Natural killer cell (primary cell): ENCODE data around the gene PHACTR4. TPM values are rescaled to one million over a fixed set of nuclear protein-coding genes. Genes with fewer than 3 reads are reported as not detected.

ENCODE experiments used
- ATAC-seq, 3 donors: fragments of 150-1000 bp in 2 of 3; fragments of 200-7000 bp in 1 of 3; cut with Tn5 transposase; 1 replicate in 1 of 3; 2 replicates in 2 of 3; pipeline ENCODE4 v1.10.0; 2021; ENCODE audit warnings: mild to moderate bottlenecking in 2 of 3, moderate library complexity in 2 of 3
- DNase-seq, 2 donors: peaks; one replicate each; pipeline versions ENCODE4 v3.0.0 to v3.0.0-alpha.2; 2013 to 2021; ENCODE audit warnings: mixed read lengths in 1 of 2
- H3K27ac ChIP-seq: one replicate; pipeline ENCODE4 v1.5.1; 2013; ENCODE audit warnings: mild to moderate bottlenecking, low read length
- H3K27me3 ChIP-seq: one replicate; pipeline ENCODE4 v1.6.1; 2013; ENCODE audit warnings: low read length; ENCODE audit not compliant: control insufficient read depth, insufficient read depth
- H3K36me3 ChIP-seq: one replicate; pipeline ENCODE4 v1.6.1; 2013; ENCODE audit warnings: low read length; ENCODE audit not compliant: control insufficient read depth, insufficient read depth
- H3K4me1 ChIP-seq: one replicate; pipeline ENCODE4 v1.6.1; 2013; ENCODE audit warnings: low read length; ENCODE audit not compliant: control insufficient read depth, insufficient read depth
- H3K4me3 ChIP-seq: one replicate; pipeline ENCODE4 v1.5.1; 2013; ENCODE audit warnings: low read length
- H3K9me3 ChIP-seq: one replicate; pipeline ENCODE4 v1.6.1; 2013; ENCODE audit warnings: low read length; ENCODE audit not compliant: control insufficient read depth, insufficient read depth
- H3K27ac Mint-ChIP-seq, 2 donors: one replicate each; pipeline ENCODE4 v1.8.0; 2022; ENCODE audit warnings: mild to moderate bottlenecking in 2 of 2, mixed read lengths in 2 of 2, moderate library complexity in 1 of 2
- H3K27me3 Mint-ChIP-seq, 2 donors: one replicate each; pipeline ENCODE4 v1.8.0; 2022; ENCODE audit warnings: low read depth in 2 of 2, mixed read lengths in 2 of 2
- H3K36me3 Mint-ChIP-seq: one replicate; pipeline ENCODE4 v1.8.0; 2022; ENCODE audit warnings: mixed read lengths
- H3K4me1 Mint-ChIP-seq, 2 donors: one replicate each; pipeline ENCODE4 v1.8.0; 2022; ENCODE audit warnings: mixed read lengths in 2 of 2
- H3K4me3 Mint-ChIP-seq: one replicate; pipeline ENCODE4 v1.8.0; 2022; ENCODE audit warnings: mild to moderate bottlenecking, moderate library complexity, mixed read lengths
- H3K9me3 Mint-ChIP-seq, 2 donors: one replicate each; pipeline ENCODE4 v1.8.0; 2022; ENCODE audit warnings: mixed read lengths in 2 of 2
- WGBS: methylation state at CpG from one replicate; pipeline ENCODE4 v1.1.7; 2013; ENCODE audit warnings: missing lambda C conversion rate; ENCODE audit not compliant: insufficient coverage; 5-methylcytosine and 5-hydroxymethylcytosine counted together
- intact Hi-C: fragments of 100-400 bp; cut with micrococcal nuclease; formaldehyde crosslinking; loops from one replicate; pipeline ENCODE4 v1.14.2; 2022
- total RNA-seq, 4 donors: library from RNA; stranded (reverse); fragments of 120-200 nt in 1 of 4; gene quantifications; one replicate each; pipeline versions ENCODE4 v1.2.3 to v1.2.4, GENCODE V29; 2013 to 2022
- TF ChIP-seq, protein P1 (sequence below): fragments of 200-600 bp; IDR thresholded peaks from one replicate; pipeline ENCODE4 v1.8.0; 2022; ENCODE audit warnings: antibody characterized with exemption

PHACTR4 gene
- total RNA-seq, 3 donors from 2014 or later (not counting 1 experiment from before 2014, with no cell fraction given), result 35.2 to 50.9 (median 44.2) TPM

DNA sequence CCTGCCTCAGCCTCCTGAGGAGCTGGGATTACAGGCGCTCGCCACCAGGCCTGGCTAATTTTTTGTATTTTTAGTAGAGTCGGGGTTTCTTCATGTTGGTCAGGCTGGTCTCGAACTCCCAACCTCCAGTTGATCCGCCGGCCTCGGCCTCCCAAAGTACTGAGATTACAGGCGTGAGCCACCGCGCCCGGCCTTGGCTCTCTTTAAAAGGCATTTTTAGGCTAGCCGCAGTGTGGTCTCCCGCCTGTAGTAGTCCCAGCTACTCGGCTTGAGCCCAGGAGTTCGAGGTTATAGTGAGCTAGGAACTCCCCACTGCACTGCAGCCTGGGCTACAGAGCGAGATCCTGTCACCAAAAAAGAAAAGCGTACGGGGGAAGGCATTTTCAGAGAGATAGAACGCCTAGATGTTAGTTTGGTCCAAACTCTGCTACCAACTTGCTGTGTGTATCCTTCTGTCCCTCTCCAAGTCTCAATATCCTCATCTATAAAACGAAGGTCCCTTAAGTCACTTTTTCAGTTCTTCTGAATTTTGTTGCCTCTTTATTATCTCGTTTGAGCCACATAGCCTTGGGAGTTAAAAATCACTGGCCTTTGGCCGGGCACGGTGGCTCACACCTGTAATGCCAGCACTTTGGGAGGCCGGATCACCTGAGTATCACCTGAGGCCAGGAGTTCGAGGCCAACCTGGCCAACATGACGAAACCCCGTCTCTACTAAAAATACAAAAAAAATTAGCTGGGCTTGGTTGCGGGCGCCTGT, 40.0 kb upstream of the PHACTR4 start:
- peak overlapping the region; percentile 97 for H3K4me3 Mint-ChIP-seq
- 35% methylated on average over 29 of the region's 29 CpGs for WGBS
- peak overlapping the region; percentile 87 for H3K27ac ChIP-seq
- no peaks in the 10 kb centered on the region for H3K27me3 Mint-ChIP-seq
- peaks cover 26% of the 10 kb centered on the region for H3K4me1 ChIP-seq
- TF ChIP-seq, protein P1, sequence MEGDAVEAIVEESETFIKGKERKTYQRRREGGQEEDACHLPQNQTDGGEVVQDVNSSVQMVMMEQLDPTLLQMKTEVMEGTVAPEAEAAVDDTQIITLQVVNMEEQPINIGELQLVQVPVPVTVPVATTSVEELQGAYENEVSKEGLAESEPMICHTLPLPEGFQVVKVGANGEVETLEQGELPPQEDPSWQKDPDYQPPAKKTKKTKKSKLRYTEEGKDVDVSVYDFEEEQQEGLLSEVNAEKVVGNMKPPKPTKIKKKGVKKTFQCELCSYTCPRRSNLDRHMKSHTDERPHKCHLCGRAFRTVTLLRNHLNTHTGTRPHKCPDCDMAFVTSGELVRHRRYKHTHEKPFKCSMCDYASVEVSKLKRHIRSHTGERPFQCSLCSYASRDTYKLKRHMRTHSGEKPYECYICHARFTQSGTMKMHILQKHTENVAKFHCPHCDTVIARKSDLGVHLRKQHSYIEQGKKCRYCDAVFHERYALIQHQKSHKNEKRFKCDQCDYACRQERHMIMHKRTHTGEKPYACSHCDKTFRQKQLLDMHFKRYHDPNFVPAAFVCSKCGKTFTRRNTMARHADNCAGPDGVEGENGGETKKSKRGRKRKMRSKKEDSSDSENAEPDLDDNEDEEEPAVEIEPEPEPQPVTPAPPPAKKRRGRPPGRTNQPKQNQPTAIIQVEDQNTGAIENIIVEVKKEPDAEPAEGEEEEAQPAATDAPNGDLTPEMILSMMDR, result no peak
- H3K9me3 Mint-ChIP-seq, result no peaks in the 10 kb centered on the region
- H3K27me3 ChIP-seq, result no peaks in the 10 kb centered on the region
- no peaks in the 10 kb centered on the region for H3K36me3 Mint-ChIP-seq
- H3K9me3 ChIP-seq, result no peaks in the 10 kb centered on the region
- peak overlapping the region; percentile 57 for H3K4me3 ChIP-seq
- H3K36me3 ChIP-seq, result peaks cover 32% of the 10 kb centered on the region
- H3K27ac Mint-ChIP-seq, result peak overlapping the region; percentile 97
- intact Hi-C loops, result loop anchor here (1.0 to 2.0 kb wide), 3 partner anchors 71 to 224 kb away; partner anchors contain the start of genes SESN2 and TRNAU1AP
- DNase-seq (peak in 1 of 2 donors; percentile 68), ATAC-seq (peak in 2 of 3 donors; percentile 3 to 14)
- peaks cover 25 to 43% of the 10 kb centered on the region in 2 donors for H3K4me1 Mint-ChIP-seq

DNA sequence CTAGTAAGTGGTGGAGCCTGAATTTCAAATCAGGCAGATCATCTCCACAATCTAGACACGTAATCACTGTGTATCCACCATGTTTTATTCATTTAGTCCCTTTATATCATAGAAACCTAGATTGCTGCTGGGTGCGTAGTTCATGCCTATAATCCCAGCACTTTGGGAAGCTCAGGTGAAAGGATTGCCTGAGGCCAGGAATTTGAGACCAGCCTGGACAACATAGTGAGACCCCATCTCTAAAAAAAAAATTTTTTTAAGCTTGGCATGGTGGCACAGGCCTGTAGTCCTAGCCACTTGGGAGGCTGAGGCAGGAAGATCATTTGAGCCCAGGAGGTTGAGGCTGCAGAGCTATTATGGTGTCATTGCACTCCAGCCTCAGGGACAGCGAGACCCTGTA, 30.6 kb upstream of the PHACTR4 start:
- no peak overlapping the region for H3K4me3 Mint-ChIP-seq
- H3K36me3 Mint-ChIP-seq, result no peaks in the 10 kb centered on the region
- no peaks in the 10 kb centered on the region for H3K27me3 Mint-ChIP-seq
- WGBS, result 98% methylated on average over 3 of the region's 3 CpGs
- intact Hi-C loops, result no loop called here
- no peak overlapping the region for H3K27ac Mint-ChIP-seq
- H3K9me3 ChIP-seq, result no peaks in the 10 kb centered on the region
- H3K9me3 Mint-ChIP-seq, result no peaks in the 10 kb centered on the region
- H3K4me1 ChIP-seq, result no peaks in the 10 kb centered on the region
- H3K27me3 ChIP-seq, result no peaks in the 10 kb centered on the region
- ATAC-seq, result no peak
- H3K4me1 Mint-ChIP-seq, result no peaks in the 10 kb centered on the region
- H3K27ac ChIP-seq, result no peak overlapping the region
- no peak for DNase-seq
- peaks cover 13% of the 10 kb centered on the region for H3K36me3 ChIP-seq
- TF ChIP-seq, protein P1, result no peak
- H3K4me3 ChIP-seq, result no peak overlapping the region

DNA sequence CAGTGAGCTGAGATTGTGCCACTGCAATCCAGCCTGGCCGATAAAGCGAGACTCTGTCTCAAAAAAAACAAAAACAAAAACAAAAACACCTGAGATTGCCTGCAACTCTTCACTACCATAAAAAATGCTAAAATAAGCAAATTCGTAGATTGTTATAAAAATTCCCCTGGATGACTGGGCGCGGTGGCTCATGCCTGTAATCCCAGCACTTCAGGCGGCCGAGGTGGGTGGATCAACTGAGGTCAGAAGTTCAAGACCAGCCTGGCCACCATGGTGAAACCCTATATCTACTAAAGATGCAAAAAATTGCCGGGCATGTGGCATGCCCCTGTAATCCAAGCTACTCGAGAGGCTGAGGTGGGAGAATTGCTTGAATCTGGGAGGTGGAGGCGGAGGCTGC, 30.0 kb upstream of the PHACTR4 start:
- no peak for DNase-seq
- H3K27me3 Mint-ChIP-seq, result no peaks in the 10 kb centered on the region

More for the DNA sequence above, 30.0 kb upstream of the PHACTR4 start:
- H3K4me3 Mint-ChIP-seq, result no peak overlapping the region
- ATAC-seq, result no peak
- Histone ChIP-seq H3K27me3 (no peaks in the 10 kb centered on the region), H3K9me3 (no peaks in the 10 kb centered on the region), H3K4me1 (no peaks in the 10 kb centered on the region), H3K36me3 (peaks cover 8% of the 10 kb centered on the region), H3K27ac (no peak overlapping the region), H3K4me3 (no peak overlapping the region)
- 97% methylated on average over 10 of the region's 10 CpGs for WGBS
- H3K27ac Mint-ChIP-seq, result no peak overlapping the region
- intact Hi-C loops, result no loop called here
- TF ChIP-seq, protein P1, result no peak
- H3K9me3 Mint-ChIP-seq, result no peaks in the 10 kb centered on the region
- no peaks in the 10 kb centered on the region for H3K4me1 Mint-ChIP-seq
- no peaks in the 10 kb centered on the region for H3K36me3 Mint-ChIP-seq
